Osteoblast (primary cell): ENCODE data around the gene FADS2. TPM values are rescaled to one million over a fixed set of nuclear protein-coding genes. Genes with fewer than 3 reads are reported as not detected.

Experiments
- DNase-seq: peaks from one replicate; pipeline ENCODE4 v3.0.0; 2011; ENCODE audit warnings: low spot score, mixed read lengths; ENCODE audit not compliant: insufficient read length; ENCODE audit errors: missing footprints
- H2AFZ ChIP-seq: 2 replicates; pipeline ENCODE4 v1.6.0; 2011; ENCODE audit warnings: mild to moderate bottlenecking, low read length
- H3K27ac ChIP-seq: 2 replicates; pipeline ENCODE4 v1.5.1; 2011; ENCODE audit warnings: mild to moderate bottlenecking, low read depth, low read length, moderate library complexity
- H3K27me3 ChIP-seq: 2 replicates; pipeline ENCODE4 v1.6.0; 2012; ENCODE audit warnings: mild to moderate bottlenecking, control low read depth, inconsistent platforms, low read length, moderate library complexity; ENCODE audit not compliant: insufficient read depth
- H3K36me3 ChIP-seq: 2 replicates; pipeline ENCODE4 v1.5.1; 2011; ENCODE audit warnings: mild to moderate bottlenecking, low read length, control low read depth, moderate library complexity; ENCODE audit not compliant: insufficient read depth
- H3K4me1 ChIP-seq: 2 replicates; pipeline ENCODE4 v1.5.1; 2011; ENCODE audit warnings: mild to moderate bottlenecking, low read length, control low read depth, moderate library complexity; ENCODE audit not compliant: insufficient read depth
- H3K4me2 ChIP-seq: 2 replicates; pipeline ENCODE4 v1.6.0; 2011; ENCODE audit warnings: mild to moderate bottlenecking, low read length; ENCODE audit not compliant: insufficient read depth
- H3K4me3 ChIP-seq: fragments of 200-600 bp; sonication (generic); 3 replicates; pipeline ENCODE4 v1.5.1; 2012; ENCODE audit warnings: mild to moderate bottlenecking, low read length, inconsistent platforms; ENCODE audit not compliant: insufficient read depth
- H3K79me2 ChIP-seq: 2 replicates; pipeline ENCODE4 v1.6.0; 2012; ENCODE audit warnings: mild to moderate bottlenecking, low read length, control low read depth, inconsistent platforms; ENCODE audit not compliant: insufficient read depth
- H3K9me3 ChIP-seq: 2 replicates; pipeline ENCODE4 v1.5.1; 2011; ENCODE audit warnings: low read depth, low read length, control low read depth
- H4K20me1 ChIP-seq: 2 replicates; pipeline ENCODE4 v1.6.0; 2012; ENCODE audit warnings: mild to moderate bottlenecking, low read length, control low read depth; ENCODE audit not compliant: insufficient read depth
- CTCF ChIP-seq: IDR thresholded peaks from 2 replicates; pipeline ENCODE4 v1.5.1; 2011; ENCODE audit warnings: mild to moderate bottlenecking, low read depth, low read length, moderate library complexity; ENCODE audit errors: extremely low read depth
- total RNA-seq: library from RNA; depleted of rRNA; stranded (reverse); fragments of >200 nt; gene quantifications from 2 replicates; pipeline ENCODE4 v1.2.3, GENCODE V29; 2012

The FADS2 gene
- total RNA-seq, 1 donor, result 275 TPM

DNA sequence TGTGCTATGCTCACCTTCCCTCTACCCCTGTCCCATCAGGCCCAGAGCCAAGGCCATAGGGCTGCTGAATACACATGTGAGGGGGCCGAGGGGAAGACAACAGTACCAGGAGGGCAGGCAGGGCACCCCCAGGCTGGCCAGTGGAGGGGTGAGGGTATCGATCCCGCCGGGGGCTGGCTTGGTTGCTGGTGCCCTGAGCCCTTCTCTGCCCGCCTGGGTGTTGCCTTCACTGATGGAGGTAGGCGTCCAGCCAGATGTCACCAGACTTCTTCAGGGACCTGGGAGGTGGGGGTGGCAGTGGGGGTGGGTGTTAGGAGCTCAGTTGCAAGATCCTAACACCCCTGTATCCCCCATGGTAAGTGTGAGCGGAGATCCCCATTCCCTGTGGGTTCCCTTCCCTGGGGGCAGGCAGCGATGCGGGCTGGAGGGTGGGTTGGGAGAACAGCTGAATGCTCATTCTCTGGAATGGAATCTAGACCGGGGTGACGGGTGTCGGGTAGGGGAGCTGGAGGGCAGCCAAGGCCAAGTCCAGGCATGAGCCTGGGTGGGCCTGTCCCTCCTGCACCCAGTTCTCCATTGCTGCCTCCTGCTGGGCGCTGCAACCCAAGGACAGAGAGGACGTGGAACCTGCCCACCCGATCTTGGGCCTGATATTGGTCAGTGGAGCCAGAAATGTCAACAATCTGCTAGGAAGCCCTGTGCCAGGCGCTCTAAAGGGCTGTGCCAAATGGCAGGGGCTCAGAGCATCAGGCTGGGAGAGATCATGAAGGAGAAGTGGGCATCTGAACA is 45.7 kb downstream of the FADS2 start:
- H3K4me1 ChIP-seq, result peaks cover 12% of the 10 kb centered on the region
- peak; percentile 70 for DNase-seq
- H3K4me2 ChIP-seq, result no peak overlapping the region
- H3K27me3 ChIP-seq, result no peaks in the 10 kb centered on the region
- no peak overlapping the region for H3K4me3 ChIP-seq
- no peak overlapping the region for H2AFZ ChIP-seq
- peaks cover 37% of the 10 kb centered on the region for H3K36me3 ChIP-seq
- no peaks in the 10 kb centered on the region for H3K9me3 ChIP-seq
- peaks cover 4% of the 10 kb centered on the region for H4K20me1 ChIP-seq
- H3K79me2 ChIP-seq, result no peaks in the 10 kb centered on the region
- no peak for TF ChIP-seq CTCF
- H3K27ac ChIP-seq, result no peak overlapping the region

GRCh38 chr11:61874377-61874809 is 46.3 kb downstream of the FADS2 start:
- no peak overlapping the region for H3K4me2 ChIP-seq
- peak; percentile 56 for DNase-seq
- no peak for TF ChIP-seq CTCF

GRCh38 chr11:61874853-61875252 is 46.8 kb downstream of the FADS2 start:
- Histone ChIP-seq H4K20me1 (peaks cover 15% of the 10 kb centered on the region), H3K36me3 (peaks cover 44% of the 10 kb centered on the region), H3K4me2 (no peak overlapping the region), H3K9me3 (no peaks in the 10 kb centered on the region), H3K27ac (no peak overlapping the region), H3K4me3 (no peak overlapping the region), H3K79me2 (peaks cover 1% of the 10 kb centered on the region), H3K4me1 (peaks cover 12% of the 10 kb centered on the region), H3K27me3 (no peaks in the 10 kb centered on the region), H2AFZ (no peak overlapping the region)
- DNase-seq, result peak; percentile 59
- TF ChIP-seq CTCF, result no peak

More at GRCh38 chr11:61874377-61874809, 46.3 kb downstream of the FADS2 start:
- Histone ChIP-seq H3K9me3 (no peaks in the 10 kb centered on the region), H4K20me1 (peaks cover 10% of the 10 kb centered on the region), H3K27ac (no peak overlapping the region), H3K36me3 (peaks cover 43% of the 10 kb centered on the region), H3K4me3 (no peak overlapping the region), H2AFZ (no peak overlapping the region), H3K79me2 (no peaks in the 10 kb centered on the region), H3K27me3 (no peaks in the 10 kb centered on the region), H3K4me1 (peaks cover 12% of the 10 kb centered on the region)

DNA sequence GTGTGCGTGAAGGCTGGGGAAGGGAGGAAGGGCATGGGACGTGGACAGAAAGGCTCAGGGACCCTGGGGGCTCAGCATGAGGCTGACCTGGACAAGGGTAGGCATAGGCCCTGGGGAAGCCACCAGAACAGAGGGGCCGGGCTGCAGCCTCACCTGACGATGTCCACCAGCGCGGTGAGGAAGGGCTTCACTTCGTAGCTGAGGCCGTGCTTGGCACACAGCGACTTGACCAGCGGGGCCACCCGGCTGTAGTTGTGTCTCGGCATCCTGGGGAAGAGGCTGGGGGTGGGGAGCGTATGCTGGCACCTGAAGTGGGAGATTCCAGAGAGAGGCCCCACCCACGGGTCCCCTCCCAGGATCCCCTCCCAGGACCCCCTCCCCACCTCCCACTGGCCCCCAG is 47.6 kb downstream of the FADS2 start:
- Histone ChIP-seq H3K79me2 (peaks cover 8% of the 10 kb centered on the region), H3K27me3 (no peaks in the 10 kb centered on the region), H3K4me1 (peaks cover 7% of the 10 kb centered on the region), H2AFZ (no peak overlapping the region), H3K27ac (no peak overlapping the region), H3K4me2 (no peak overlapping the region), H3K36me3 (peaks cover 44% of the 10 kb centered on the region), H3K4me3 (no peak overlapping the region), H4K20me1 (peaks cover 18% of the 10 kb centered on the region), H3K9me3 (no peaks in the 10 kb centered on the region)
- no peak for TF ChIP-seq CTCF
- DNase-seq, result no peak
